Measurements from ENCODE around the gene MUC13.

Gene MUC13

DNA sequence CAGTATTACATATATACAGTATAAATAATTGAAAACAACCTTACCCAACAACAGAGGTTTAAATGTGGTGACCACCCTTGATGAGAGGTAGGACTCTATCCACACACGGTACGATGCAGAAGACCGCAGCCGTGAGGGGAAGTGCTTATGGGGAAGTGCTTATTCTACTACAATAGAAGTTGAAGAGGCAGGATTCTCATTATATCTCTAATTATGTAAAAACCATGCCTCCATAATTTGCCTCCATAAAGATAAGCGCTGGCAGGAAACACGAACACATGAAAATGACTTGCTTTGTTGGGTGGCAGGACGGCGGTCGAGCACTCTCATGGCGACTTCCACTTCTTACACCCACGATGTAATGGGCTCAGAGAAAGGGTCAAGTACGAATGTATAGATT, 7.2 kb upstream of the MUC13 start:
- no peak for DNase-seq

DNA sequence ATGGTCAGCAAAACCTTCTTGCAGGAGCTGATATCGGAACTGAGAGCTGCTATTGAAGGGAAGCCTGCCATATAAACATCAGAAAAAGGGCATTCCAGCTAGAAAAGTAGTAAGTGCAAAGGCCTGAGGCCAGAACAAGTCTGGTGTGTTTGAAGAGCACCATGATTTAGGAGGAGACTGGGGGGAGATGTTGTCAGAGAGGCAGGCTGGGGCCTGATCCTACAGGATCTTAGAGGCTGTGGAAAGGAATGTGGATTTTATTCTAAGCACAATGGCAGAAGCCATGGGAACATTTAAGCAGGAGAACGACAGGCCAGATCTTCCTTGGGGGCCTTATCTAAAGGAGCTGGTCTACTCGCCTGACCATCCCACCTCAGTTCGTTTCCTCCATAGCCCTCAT, 5.1 kb upstream of the MUC13 start:
- DNase-seq: no peak

DNA sequence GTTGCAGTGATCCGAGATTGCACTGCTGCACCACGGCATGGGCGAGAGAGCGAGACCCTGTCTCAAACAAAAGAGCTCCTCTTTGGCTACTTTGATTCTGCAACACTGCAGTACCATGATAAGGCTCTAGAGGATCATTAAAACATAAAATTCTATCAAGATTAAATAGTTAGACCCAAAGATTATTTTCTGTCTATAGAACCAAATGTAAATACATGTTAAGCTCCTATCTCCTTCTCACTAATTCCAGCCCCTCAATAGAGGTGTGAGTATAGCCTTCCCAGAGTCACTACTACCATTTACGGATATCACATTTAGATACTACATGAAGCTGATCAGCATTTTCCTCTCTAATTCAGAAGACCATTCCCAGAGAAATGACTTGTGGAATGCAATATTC, 4.3 kb upstream of the MUC13 start:
- no peak for DNase-seq

DNA sequence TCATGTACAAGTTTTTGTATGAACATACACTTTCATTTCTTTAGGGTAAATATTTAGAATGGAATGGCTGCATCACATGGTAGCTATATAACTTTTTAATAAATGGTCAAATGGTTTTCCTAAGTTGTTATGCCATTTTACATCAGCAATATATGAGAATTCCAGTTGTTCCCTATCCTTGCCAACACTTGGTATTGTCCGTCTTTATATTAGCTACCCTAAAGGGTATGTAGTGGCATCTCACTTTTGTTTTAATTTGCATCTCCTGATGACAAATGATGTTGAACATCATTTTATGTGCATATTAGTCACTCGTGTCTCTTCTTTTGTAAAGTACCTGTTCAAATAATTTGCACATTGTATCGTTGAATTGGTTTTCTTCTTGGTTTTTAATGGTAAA, 2.5 kb upstream of the MUC13 start:
- DNase-seq: no peak

DNA sequence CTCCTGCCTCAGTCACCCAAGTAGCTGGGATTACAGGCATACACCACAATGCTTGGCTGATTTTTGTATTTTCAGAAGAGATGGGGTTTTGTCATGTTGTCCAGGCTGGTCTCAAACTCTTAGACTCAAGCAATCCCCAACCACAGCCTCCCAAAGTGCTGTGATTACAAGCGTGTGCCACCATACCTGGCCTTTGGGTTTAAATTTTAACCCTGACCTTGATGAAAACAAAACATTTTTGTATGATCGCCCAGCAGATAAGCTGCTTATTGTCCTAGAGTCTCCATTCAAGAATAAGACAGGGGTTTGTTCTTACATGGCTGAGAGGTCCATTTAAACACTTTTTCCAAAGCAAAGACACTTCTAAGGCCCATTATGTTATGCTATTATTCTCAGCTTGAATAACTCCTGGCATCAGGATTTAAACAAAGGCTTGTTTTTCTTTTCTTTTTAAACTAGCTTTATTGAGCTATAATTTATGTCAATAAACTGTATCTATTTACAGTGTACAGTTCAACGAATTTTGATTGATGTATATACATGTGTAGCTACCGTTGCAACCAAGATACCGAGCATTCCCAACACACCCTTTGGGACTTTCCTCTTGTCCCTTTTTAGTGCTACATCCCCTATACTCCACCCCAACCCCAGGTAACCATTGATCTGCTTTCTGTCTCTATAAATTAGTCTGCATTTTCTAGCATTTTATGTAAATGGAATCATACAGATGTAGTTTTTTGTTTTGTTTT, 1.4 kb upstream of the MUC13 start:
- DNase-seq: no peak

DNA sequence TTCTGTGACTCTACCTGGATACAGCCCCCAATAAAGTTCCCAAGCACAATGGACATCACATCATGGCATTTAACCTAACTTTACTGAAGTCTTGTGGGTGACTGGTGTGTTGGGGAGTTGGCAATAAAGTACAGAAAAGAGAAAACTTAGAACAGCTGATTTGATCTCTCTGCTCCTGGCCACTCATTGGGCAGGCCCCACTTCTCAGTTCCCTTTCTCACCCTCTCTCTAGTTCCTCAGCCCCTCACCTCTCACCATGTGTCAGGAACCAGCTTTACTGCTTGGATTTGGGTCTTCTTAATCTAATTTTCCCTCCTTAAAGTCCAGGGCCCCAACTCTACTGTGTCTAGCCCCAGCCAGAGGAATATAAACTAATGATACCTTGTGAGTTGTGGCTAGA, 713 bp upstream of the MUC13 start:
- no peak for DNase-seq

DNA sequence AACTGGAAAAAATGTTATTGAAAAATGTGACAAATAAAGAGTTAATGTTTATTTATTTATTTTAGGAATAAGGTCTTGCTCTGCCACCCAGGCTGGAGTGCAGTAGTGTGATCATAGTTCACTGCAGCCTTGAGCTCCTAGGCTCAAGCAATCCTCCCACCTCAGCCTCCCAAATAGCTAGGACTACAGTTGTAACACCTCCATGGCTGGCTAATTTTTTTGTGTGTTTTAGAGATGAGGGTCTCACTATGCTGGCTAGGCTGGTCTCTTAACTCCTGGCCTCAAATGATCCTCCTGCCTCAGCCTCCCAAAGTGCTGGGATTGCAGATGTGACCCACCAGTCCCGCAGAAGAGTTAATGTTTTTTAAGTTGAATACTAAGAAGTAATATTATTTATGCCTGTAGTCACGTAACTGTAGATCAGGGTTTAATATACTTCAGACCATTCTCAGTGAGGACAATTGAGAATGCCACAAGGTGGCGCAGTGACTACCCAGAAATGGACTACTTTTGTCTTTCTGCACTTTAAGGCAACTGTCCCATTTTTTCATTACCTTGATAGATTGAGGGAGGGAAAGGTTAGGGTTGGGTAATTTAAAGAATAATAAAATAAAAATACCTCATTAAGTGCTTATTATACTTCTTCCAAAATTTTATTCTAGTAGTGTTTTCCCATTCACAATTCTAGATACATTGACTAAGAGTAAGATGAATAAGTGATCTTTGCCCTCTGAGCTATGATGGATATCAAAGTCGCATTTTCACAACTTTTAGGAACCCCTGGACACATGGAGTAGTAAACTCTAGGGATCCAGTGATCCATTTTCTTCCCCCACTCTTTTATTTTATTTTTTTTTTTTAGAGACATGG, 6.0 kb downstream of the MUC13 start:
- peak in 5 of 6 experiments; percentile 2 to 57 (median 37) for DNase-seq

DNA sequence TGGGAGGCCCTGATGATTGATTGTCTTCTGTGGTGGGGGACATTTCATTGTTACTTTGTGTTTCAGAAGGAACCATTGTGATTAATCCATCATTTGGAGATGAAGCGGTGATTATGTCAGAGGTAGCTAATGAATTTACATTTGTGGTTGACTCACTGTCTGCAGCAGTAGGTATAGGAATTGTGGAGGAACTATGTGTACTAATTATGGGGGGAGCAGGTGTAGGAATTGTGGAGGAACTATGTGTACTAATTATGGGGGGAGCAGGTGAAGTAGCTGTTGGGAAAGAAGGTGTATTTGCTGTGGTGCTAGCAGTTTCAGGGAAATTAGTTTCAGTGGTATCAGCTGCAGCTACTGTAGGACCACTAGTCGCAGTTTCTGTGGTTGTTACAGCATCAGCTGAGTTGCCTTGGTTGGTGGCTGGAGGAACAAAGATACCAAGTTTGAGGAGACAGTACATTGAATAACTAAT, 6.9 kb downstream of the MUC13 start:
- DNase-seq: no peak

DNA sequence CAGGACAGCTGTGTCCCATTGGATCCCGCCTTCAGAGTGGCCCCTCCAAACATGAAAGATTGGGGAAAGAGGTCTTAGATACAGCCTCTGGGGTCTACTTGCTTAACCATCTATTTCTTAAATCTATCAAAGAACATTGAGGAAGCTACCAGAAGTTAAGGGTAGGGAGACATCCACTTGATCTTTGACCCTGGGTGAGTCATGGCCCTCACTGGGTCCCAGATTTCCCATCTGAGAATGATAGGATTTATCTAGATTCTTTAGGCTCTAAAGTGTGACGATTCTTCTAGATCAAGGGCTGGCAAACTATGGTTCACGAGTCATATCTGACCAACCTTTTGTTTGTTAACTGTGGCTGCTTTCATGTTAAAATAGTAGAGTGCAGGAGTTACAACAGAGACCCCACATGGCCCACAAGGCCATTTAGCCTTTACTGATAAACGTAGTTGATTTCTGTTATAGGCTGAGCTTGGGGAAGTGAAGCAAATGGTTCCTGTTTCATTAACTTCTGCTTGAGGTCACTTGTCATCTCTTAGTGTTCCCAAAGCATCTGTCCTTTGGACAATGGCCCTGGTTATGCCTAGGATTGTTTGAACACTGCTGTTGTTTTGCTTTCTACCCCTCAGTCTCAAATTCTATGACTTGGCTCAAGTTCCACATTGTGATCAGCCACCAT, 8.0 kb downstream of the MUC13 start:
- DNase-seq: no peak

DNA sequence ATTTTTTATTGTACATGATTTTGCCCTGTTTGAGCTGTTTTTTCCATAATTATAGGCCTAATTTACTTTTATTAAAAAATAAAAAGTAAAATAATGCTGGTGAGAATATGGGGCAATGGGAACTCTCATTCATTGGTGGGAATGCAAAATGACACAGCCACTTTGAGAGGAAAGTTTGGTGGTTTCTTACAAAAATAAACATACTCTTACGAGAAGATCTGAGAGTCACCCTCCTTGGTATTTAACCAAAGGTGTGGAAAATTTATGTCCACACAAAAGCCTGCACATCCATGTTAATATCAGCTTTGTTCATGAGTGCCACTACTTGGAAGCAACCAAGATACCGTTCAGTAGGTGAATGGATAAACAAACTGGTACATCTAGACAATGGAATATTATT, 9.8 kb downstream of the MUC13 start:
- DNase-seq: no peak

DNA sequence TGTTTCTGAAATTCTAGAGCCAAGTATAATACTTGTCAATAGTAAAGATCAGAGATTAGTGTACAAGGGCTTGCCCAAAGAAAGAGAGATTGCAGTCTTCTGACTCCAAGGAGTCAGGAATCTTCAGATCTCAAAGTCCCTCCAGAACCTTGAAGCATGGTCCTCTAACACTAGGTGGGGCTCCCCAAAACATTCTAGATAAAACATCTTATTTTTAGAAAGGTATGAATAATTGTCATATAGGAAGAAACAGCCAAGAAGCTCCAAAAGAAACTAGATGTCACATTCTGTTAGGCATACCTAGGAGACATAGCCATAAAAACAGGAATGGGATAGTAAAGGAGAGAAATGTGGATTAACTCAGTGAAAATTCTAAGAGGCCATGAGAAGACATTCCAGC, 10.7 kb downstream of the MUC13 start:
- no peak for DNase-seq

DNA sequence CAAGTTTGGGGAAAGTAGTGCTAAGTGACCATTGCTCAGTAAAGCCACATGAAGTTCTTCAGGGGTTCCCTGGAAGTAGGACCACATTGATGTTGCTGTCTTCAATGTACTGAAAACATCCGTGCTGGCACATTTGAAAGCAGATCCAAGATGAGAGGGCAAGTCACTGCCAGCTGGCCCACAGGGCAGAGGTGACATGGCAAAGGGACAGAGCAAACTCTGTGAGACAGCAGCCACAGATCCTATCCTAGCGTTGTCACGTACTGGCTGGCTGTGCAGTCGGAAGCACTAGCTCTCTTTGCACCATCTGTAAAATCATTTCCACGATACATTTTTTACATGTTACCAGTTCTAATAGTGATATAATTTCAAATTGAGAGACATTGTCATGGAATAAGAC, 13.8 kb downstream of the MUC13 start:
- no peak for DNase-seq

DNA sequence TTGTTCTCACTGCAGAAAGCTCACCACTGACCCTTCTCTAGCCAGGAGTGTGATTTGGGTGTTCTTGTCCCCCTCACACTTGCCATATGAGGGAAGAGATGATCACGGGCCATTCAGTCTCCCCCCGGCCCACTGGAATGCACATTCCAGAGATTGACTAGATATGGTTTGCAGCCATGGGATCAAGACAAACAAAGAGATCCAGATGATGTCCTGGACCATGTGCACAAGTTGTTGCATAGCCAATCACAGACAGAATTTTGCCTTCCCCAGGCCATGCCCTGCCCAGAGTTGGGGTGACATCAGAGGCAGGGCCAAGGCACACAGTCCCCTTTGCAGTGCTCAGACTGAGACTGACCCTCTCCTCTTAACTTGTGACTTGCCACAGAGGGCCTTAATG, 14.8 kb downstream of the MUC13 start:
- DNase-seq: no peak

DNA sequence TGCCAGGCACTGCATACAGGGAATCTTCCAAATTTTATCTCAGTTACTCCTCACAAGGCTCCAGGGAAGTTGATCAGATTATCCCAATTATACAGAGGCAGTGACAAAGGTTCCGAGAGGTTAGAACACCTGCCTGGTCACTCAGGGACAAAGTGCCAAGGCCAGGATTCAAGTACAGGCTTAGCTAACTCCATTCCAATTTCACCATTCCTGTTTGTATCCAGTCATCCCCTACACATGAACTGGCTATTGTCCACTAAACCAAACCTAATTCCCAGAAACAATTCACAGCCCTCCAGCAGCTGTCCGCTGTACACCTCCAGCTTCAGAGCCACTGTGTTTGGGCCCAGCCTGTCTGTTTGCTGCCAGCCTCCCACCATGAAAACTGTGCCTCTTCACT, 16.0 kb downstream of the MUC13 start:
- DNase-seq: no peak

DNA sequence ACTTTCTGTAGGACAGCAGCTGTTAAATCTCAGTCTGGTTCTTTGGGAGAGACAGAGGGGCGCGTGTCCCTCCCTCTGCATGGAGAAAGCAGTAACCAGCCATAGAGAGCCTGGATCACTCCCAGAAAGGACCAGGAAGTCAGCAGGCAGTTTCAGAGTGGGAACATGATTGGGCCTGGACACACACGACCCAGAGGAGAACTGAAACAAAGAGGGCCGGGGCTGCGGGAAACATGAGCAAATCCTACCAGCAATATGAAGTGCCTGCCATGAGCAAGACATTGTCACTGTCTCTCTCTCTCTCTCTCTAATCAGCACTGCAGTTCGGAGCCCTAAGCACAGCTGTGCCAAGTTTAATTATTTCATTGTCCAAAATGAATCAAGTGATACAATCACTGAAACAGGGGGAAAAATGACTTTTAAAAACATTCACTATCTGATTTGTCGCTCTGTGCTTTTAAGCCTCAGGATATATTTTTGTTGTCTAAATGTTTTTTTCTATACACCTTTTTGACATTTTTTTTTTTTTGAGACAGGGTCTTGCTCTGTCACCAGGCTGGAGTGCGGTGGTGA, 17.6 kb downstream of the MUC13 start:
- DNase-seq: no peak

DNA sequence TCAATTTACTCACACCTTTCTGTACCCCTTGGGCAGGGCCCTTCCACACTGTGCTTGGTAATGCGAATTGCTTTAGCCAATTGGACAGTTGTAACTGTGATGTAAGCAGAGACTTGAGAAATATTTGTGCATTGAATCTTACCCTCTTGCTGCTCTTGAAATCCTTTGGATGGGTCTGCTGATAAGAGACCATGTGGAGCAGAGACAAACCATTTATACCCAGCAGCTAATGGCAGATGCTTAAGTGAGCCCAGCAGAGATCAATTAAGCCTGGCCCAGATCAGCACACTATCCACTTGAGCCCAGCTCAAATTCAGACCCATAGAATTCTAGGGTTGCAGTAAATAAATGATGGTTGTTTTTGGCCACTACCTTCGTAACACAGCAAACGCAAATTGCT, 19.3 kb downstream of the MUC13 start:
- no peak for DNase-seq

DNA sequence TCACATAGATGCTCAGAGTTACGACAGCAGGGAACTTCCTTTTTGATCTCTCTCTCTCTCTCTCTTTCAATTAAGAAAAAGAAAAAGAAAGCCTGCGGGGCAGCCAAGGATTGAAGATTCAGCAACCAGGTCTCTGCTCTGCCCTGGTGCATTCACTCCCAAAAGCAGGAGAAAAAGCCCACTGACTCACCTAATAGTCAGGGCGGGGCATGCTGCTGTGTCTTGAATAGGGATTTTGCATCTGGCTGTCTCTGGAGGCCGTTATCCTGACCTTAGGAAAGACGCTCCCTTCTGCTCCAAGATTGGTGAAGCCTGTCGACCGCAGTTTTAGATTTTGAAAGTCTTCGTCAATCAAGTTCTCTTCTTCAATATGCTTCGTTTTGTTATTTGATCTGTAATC, 26.6 kb downstream of the MUC13 start:
- no peak for DNase-seq

DNA sequence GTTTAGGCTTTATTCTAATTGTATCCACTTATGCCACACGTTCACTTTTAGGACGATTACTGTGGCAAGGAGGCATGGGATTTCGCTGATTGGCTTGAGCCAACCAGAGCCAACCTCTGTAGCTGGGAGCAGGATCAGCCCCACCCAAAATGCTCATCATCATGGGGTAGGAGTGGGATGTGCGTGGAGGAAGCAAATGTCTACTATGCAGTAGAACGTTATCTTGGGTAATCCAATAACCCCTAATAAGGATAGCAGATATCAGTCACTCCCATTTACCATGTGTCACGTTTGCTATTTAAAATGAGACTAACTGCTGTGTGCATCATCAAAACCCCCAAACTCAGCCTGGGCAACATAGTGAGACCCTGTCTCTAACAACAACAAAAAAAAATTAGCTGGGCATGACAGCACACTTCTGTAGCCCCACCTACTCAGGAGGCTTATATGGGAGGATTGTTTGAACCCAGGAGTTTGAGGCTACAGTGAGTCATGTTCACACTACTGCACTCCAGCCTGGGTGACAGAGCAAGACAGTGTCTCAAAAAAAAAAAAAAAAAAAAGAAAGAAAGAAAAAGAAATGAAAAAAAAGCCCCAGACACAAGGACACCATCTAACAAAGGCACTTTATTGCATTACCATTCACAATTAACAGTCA, 29.6 kb downstream of the MUC13 start:
- DNase-seq: no peak

DNA sequence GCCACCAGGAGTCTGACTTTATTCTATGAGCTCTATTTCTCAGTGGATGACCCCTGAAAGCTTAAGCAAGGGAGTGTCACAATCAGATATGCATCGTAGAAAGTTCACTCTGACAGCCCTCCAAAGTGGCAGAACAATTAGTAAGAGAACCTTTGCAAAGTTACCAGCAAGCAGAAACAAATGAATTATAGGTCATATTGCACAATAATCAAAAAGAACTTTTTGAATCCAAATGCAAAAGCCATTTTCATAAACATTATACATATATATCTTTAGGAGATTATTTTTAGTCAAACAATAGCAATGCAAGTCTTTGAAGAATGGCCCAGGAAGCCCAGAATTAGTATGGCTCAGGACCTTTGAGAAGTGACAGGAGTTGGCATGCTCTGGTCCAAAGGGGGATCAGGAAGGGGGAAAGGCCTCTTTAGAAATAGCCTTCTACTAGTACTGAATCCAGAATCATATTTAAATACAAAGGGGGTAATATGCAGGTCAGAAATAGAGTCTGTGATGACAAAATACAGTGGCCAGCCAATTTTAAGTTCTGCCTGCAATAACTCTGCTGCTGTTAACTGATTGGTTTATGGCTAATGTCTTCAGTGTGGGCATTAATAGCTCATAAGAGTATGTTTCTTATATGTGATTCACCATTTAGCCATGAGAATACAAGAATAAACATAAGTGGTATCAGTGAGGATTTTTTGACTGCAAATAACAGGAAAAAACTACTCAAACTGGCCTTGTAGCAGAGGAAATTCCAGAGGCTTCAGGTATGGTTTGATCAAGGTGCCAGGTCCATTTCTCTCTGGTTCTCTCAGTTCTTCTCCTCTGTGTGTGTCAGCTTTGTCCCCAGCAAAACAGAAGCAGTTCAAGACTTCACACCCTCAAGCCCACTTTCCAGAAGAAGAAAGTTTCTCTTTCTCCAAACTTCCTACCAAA, 30.4 kb downstream of the MUC13 start:
- DNase-seq: no peak

DNA sequence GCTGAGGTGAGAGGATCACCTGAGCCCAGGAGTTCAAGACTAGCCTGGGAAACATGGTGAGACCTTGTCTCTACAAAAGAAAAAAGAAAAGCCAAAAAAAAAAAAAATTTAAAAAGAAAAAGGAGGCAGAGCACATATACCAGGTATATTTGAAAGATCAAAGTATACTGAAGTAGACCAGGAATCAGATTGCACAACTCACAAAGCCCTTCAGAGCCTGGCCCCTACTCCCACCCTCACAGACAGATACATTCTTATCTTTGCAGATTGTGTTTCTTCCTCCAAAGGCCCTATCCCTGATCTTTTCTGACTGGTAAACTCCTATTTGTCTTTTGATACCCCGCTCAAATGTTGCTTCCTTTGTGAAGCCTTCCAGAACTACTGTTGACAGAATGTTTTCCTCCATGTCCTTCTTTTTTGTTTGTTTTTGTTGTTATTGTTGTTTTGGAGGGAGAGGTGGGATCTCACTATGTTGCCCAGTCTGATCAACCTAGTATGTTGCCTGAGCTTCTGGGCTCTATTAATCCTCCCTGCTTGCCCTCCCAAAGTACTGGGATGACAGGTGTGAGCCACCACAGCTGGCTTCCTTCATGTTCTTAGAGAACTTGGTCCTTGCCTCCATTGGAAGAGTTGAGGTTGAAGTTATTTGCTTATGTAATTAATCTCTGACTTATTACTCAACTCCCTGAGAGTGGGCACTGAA, 37.6 kb downstream of the MUC13 start:
- no peak for DNase-seq

DNA sequence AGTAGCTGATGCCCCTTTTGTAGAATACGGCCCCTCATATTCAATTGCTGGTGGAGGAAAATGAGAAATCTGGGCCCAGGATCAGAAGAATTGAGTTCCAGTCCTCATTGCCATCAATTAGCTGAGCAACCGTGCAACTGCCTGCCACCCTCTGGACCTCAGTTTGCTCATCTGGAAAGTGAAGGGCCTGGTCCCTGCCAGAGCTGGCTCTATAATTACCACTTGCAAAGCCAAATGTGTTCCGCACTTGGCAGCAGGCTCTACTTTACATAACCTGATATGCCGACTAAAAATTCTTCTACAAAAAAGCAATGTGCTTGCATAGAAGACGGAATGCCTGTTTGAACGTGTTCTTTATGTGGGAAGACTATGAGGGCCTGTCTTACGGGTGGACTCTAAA, 38.8 kb downstream of the MUC13 start:
- DNase-seq: no peak

All from stimulated activated naive CD4-positive, alpha-beta T cell (primary cell).